Heart right ventricle (tissue), 16 donors: Measurements from ENCODE around the gene RCN2. TPM values are rescaled to one million over a fixed set of nuclear protein-coding genes. Genes with fewer than 3 reads are reported as not detected.
A peak's percentile ranks its signal among the peaks of the same experiment; 100 is the strongest.

Experiments
- ATAC-seq, 8 donors: fragments of 200-7000 bp; cut with Tn5 transposase; one replicate each; pipeline ENCODE4 v1.9.1; 2020; ENCODE audit warnings: mild to moderate bottlenecking in 8 of 8, moderate library complexity in 8 of 8, moderate number of reproducible peaks in 1 of 8
- DNase-seq, 2 donors: peaks; one replicate each; pipeline ENCODE4 v3.0.0-alpha.2; 2020
- H3K27ac ChIP-seq, 10 donors: fragments of 200-600 bp; sonication (generic) in 2 of 10; one replicate each; pipeline versions ENCODE4 v1.5.0 to v1.8.0; 2020 to 2022; ENCODE audit warnings: mild to moderate bottlenecking in 3 of 10
- H3K27me3 ChIP-seq, 7 donors: fragments of 200-600 bp; one replicate each; pipeline ENCODE4 v1.8.0; 2021 to 2022; ENCODE audit warnings: mild to moderate bottlenecking in 2 of 7
- H3K36me3 ChIP-seq, 9 donors: fragments of 200-600 bp; sonication (generic) in 1 of 9; one replicate each; pipeline versions ENCODE4 v1.5.0 to v1.8.0; 2020 to 2022; ENCODE audit warnings: mild to moderate bottlenecking in 2 of 9
- H3K4me1 ChIP-seq, 9 donors: fragments of 200-600 bp; sonication (generic) in 1 of 9; one replicate each; pipeline versions ENCODE4 v1.5.0 to v1.8.0; 2020 to 2022; ENCODE audit warnings: mild to moderate bottlenecking in 4 of 9
- H3K4me3 ChIP-seq, 10 donors: fragments of 200-600 bp; sonication (generic) in 2 of 10; one replicate each; pipeline versions ENCODE4 v1.5.0 to v1.8.0; 2020 to 2022; ENCODE audit warnings: mild to moderate bottlenecking in 7 of 10, moderate library complexity in 2 of 10
- H3K9me3 ChIP-seq, 11 donors: fragments of 200-600 bp in 10 of 11; sonication (generic) in 2 of 11; one replicate each; pipeline versions ENCODE4 v1.5.0 to v1.8.0; 2013 to 2022; ENCODE audit warnings: mild to moderate bottlenecking in 2 of 11, control low read depth in 1 of 11, moderate library complexity in 1 of 11
- WGBS, 2 donors: extraction: QIAGEN DNeasy Blood & Tissue Kit; methylation state at CpG; one replicate each; pipeline ENCODE4 v1.1.7; 2013; ENCODE audit warnings: inconsistent platforms in 1 of 2; 5-methylcytosine and 5-hydroxymethylcytosine counted together
- intact Hi-C, 10 donors: fragments of 100-400 bp; cut with DNase I; formaldehyde crosslinking; loops; one replicate each; pipeline versions ENCODE4 v1.11.1 to v1.14.2; 2022
- polyA plus RNA-seq, 2 donors: library from polyadenylated mRNA; stranded (reverse); fragments of 200-250 nt; gene quantifications; one replicate each; pipeline ENCODE4 v1.2.3, GENCODE V29; 2013
- total RNA-seq, 10 donors: library from RNA; stranded (reverse); fragmentation: NEBNext Ultra II Directional in 3 of 10; extraction: Animal tissue kit (Norgen Biotek cat#: 25700) in 3 of 10; gene quantifications; one replicate each; pipeline versions ENCODE4 v1.2.1 to v1.2.4, GENCODE V29; 2021 to 2023
- TF ChIP-seq, protein P1 (sequence below), 9 donors: fragments of 200-600 bp; sonication (generic) in 2 of 9; IDR thresholded peaks; one replicate each; pipeline versions ENCODE4 v1.5.0 to v1.8.0; 2021 to 2022; ENCODE audit warnings: antibody characterized with exemption in 9 of 9, mild to moderate bottlenecking in 5 of 9, moderate library complexity in 1 of 9
- donor health status: Arrhythmogenic right ventricular cardiomyopathy.
- donor health status: ischemic (EF 13 %, LVEDD 7.1; RV severe dilation, severe dysfunction).
- donor health status: healthy with polysubstance abuse.
- donor health status: DM: no; HTN: yes; CAD: no.
- donor health status: DM: no; HTN: no; CAD: no.
- donor health status: ischemic (EF 25% LVEDD 6.9; RV normal size, moderate dysfunction).
- donor health status: ischemic (EF 25% LVEDD 5.7; RV mildly dilated, moderate dysfunction).
- donor health status: healthy.
- donor health status: DM: yes; HTN: yes; CAD: no.
- donor health status: Ischemic cardiomyopathy.
- donor health status: ischemic (EF 35%, LVEDD 5.7; RV mildly dilated, moderate dysfunction).
- donor health status: nonischemic (EF 11% LVEDD 7.7; RV severe dilation, severe dysfunction).
- donor health status: DM: yes; HTN: yes; CAD: no.
- donor health status: PGD.
- donor health status: ischemic (EF 29% LVEDD 5.4; RV normal size, mild dysfunction).
- donor health status: nonischemic (EF 23%, LVEDD 6.1; RV moderate dilation, normal function).

Gene RCN2
- total and polyA plus RNA-seq, 12 donors: 14.7 to 31.3 (median 27.5) TPM

DNA sequence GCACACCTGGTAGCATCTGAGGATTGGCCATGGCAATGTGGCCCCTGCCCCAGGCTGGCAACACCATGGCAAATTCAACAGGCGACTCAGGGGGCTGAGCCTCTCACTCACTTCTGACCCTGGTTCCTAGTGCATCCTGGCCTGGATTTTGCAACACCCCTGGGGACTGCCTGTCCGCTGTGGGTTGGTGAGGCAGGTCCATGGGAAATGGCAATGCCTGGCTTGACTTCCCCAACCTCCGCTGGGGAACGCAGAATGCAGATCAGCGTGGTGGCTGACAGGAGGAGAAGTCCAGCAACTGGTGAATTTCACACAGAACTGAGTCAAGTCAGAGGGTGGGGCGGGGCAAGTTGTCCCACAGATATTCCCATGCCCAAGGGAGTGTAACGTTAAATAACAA is 59.5 kb downstream of the RCN2 start:
- WGBS, 2 donors: 84 to 85% methylated on average over 7 of the region's 7 CpGs
- Histone ChIP-seq H3K9me3 (no peaks in the 10 kb centered on the region), H3K27ac (no peak overlapping the region), H3K4me3 (no peak overlapping the region), H3K27me3 (no peaks in the 10 kb centered on the region), H3K36me3 (no peaks in the 10 kb centered on the region), H3K4me1 (peaks cover under 1 to 85% (median 15%) of the 10 kb centered on the region in 9 donors)
- intact Hi-C loops: no loop called here
- ATAC-seq: no peak
- DNase-seq: no peak
- TF ChIP-seq, protein P1, sequence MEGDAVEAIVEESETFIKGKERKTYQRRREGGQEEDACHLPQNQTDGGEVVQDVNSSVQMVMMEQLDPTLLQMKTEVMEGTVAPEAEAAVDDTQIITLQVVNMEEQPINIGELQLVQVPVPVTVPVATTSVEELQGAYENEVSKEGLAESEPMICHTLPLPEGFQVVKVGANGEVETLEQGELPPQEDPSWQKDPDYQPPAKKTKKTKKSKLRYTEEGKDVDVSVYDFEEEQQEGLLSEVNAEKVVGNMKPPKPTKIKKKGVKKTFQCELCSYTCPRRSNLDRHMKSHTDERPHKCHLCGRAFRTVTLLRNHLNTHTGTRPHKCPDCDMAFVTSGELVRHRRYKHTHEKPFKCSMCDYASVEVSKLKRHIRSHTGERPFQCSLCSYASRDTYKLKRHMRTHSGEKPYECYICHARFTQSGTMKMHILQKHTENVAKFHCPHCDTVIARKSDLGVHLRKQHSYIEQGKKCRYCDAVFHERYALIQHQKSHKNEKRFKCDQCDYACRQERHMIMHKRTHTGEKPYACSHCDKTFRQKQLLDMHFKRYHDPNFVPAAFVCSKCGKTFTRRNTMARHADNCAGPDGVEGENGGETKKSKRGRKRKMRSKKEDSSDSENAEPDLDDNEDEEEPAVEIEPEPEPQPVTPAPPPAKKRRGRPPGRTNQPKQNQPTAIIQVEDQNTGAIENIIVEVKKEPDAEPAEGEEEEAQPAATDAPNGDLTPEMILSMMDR (IDR thresholded peaks at IDR 0.05): no peak

DNA sequence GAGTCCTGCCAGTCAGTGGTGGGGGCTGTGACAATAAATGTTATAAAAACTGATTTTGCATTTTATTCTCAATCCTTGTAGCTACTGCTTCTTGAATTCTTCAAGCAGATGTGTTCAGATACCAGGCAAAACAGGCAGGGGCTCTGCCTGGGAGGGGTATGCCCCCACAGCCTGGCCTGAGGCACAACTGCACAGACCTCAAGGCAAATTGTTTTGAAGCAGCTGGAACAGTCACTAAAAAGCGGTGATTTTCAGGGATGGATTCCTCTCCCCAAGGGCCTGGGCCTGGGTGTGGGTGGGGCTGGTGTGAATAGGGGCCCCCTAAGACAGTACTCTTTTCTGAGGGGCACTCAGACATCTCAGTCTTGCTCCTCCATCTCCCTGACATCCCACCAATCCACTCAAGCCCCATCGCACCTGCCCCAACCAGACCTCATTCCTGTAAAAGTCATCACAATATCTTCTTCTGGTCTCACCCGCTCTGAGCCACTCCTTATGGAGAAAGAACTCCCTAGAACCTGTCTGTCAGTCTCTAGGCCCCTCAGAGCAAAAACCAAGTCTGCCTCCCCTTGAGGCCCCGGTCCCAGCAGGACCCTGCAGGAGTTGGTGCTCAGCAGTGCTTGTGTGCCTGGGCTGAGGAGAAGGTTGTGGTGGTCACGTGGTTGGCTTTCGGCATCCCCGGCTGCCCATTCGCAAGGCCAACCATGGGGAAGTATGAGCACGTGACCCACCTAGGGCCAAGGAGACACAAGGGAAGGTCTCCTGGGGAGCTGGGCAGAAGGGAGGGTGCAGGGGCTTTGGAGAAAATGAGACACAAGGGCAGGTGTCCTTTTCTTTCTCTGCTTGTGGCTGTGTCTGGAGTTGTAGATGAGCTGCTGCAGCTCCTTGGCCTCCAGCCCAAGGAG is 60.4 kb downstream of the RCN2 start:
- WGBS, 2 donors: 91 to 93% methylated on average over 9 of the region's 9 CpGs
- no peak for ATAC-seq
- DNase-seq: no peak
- peaks cover 7 to 90% (median 23%) of the 10 kb centered on the region in 9 donors for H3K4me1 ChIP-seq
- H3K27me3 ChIP-seq: no peaks in the 10 kb centered on the region
- peak overlapping the region in 1 of 10 donors; percentile 93 for H3K27ac ChIP-seq
- no peak overlapping the region for H3K4me3 ChIP-seq
- intact Hi-C loops: no loop called here
- H3K9me3 ChIP-seq: no peaks in the 10 kb centered on the region
- H3K36me3 ChIP-seq: no peaks in the 10 kb centered on the region
- TF ChIP-seq, protein P1 (IDR thresholded peaks at IDR 0.05): no peak

GRCh38 chr15:76993114-76993725 is 61.7 kb downstream of the RCN2 start:
- TF ChIP-seq, protein P1 (IDR thresholded peaks at IDR 0.05): no peak
- Histone ChIP-seq H3K9me3 (no peaks in the 10 kb centered on the region), H3K4me1 (peaks cover 7 to 90% (median 21%) of the 10 kb centered on the region in 9 donors), H3K36me3 (no peaks in the 10 kb centered on the region), H3K4me3 (no peak overlapping the region), H3K27me3 (no peaks in the 10 kb centered on the region), H3K27ac (peak overlapping the region in 1 of 10 donors; percentile 93)
- ATAC-seq (no peak), DNase-seq (no peak)
- WGBS, 2 donors: 93 to 95% methylated on average over 6 of the region's 6 CpGs
- intact Hi-C loops: no loop called here

- no peaks in the 10 kb centered on the region for H3K27me3 ChIP-seq
- peaks cover 7 to 90% (median 19%) of the 10 kb centered on the region in 9 donors for H3K4me1 ChIP-seq
- DNase-seq (no peak), ATAC-seq (no peak)
- H3K36me3 ChIP-seq: no peaks in the 10 kb centered on the region
- WGBS, 2 donors: 89 to 91% methylated on average over 8 of the region's 8 CpGs
- TF ChIP-seq, protein P1 (IDR thresholded peaks at IDR 0.05): no peak
- intact Hi-C loops: no loop called here
- H3K4me3 ChIP-seq: peak overlapping the region in 1 of 10 donors; percentile 62
- no peaks in the 10 kb centered on the region for H3K9me3 ChIP-seq
- H3K27ac ChIP-seq: peak overlapping the region in 2 of 10 donors; percentile 64 to 93
These were observed 62.5 kb downstream of the RCN2 start for GRCh38 chr15:76994001-76994400.
